ENCODE data around the gene CTIF.

Gene CTIF

GRCh38 chr18:48761582-48761981 lies 222.8 kb downstream of the CTIF start:
- no peak for DNase-seq

- DNase-seq = no peak
Measured at GRCh38 chr18:48762022-48762421, 223.2 kb downstream of the CTIF start.

DNA sequence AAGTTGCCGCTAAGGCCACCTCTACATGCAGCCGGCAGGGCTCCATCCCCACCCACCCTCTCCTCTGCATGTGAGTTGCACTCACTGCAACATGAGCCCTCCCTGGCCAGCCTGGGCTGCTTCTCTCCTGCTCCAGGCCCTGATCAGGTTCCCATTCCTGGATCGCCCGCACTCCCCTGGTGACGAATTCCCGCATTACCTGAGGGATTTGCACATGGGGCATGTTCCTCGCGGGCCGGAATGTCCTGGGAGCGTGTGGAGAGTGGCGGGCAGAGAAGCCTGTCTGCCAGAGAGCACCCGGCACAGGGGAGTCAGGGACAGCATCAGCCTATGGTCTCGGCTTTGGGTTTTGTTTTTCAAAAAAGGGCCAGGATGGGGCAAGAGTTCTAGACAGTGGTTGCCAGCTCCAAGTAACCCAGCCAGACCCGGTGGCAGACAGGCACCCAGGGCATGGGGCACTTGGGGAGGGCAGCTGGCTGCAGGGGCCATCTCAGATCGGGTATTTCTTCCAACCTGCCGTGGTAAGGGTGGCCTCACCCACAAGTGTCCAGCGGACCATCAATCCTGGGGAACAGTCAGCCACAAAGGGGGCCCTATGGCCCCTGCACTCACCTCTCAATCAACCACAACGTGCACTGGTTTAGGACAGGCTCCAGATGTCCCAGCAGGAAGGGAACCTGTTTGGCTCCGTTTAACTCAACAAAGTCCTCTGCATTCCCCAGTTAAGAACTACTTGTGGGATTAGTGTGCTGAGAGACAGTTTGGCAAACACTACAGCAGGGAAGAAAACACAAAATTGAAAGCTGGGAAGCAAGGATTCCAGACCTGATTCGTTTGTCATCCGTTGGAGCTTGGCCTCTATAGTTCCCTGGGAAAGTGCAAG lies 224.2 kb downstream of the CTIF start:
- DNase-seq = no peak

GRCh38 chr18:48763719-48764100 lies 224.9 kb downstream of the CTIF start:
- no peak for DNase-seq

DNA sequence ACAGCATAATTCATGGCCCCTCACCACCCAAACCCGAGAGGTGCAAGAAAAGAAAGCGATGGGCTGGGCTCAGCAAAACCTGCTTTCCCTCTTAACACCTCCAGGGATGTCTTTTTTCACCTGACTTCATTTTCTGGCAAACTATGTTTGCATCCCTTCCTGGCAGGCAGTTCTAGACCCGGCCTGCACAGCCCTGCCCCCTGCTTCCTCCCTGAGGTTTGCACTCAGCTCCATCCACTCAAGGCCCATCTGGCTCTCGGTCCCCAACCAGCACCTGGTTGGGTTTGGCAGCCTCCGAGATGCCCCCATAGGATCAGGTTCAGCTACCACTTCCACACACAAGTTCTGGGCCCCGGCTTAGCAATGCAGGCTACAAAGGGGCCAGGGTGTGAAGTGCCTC lies 226.2 kb downstream of the CTIF start:
- no peak for DNase-seq

DNA sequence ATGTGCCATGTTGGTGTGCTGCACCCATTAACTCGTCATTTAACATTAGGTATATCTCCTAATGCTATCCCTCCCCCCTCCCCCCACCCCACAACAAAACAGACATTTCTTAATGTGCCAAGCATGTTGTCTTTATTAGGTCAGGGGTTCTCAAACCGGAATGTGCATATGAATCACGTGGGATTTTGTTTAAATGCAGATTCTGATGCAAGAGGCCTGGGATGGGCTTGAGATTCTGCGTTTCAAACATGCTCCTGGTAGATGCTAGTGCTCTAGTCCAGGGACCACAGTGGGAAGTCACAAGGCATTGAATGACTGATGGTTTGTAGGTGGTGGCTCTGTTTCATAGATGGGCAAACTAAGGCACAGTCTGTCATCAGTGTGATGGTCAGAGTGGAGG lies 227.2 kb downstream of the CTIF start:
- no peak for DNase-seq

DNA sequence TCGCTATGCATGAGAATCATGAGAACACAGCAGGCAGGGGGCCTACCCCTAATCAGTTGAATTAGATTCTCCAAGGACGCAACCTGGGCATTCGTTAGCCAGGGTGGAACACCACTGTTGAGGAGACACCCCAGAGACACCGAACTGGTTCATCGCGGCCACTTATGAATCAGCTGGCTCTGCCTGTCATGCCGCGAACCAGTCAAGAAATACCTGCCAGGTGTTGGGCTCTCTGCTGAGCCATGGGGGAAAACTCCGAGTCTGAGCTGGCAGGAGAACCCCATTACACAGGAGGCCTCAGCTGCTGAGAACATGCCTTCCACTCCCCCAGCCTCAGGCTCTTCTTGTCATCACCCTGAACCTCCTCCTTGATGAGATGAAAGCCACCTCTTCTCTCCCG lies 227.7 kb downstream of the CTIF start:
- DNase-seq = no peak

DNA sequence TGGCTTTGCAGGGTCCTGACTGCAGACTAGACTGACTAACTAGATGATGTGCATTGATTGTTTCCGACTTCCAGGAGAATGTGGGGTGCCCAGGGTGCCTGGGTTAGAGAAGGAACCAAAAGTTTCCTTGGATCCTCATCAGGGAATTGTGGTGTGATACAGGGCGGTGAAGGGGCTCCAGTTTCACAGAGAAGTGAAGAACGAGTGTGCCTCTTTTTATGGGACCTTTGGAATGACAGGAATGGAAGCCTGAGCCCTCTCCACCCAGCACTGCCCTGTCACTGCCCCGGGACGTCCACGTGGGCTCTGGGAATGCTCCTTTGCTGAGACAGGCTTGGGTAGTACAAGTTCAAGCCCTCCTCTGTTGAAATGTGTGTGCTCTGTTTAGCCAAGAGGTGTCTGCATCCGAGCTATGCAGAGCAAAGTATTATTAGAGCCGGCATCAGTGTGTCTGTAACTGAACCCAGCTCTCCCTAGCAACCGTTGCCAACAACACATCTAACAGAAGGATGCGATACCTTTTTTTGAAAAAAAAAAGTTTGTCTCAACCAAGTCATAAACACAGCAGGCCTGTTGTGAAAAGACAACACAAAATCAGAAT lies 228.4 kb downstream of the CTIF start:
- peak; percentile 34 for DNase-seq

GRCh38 chr18:48769006-48769636 lies 230.3 kb downstream of the CTIF start:
- no peak for DNase-seq

- no peak for DNase-seq
Measured at GRCh38 chr18:48770243-48770642, 231.4 kb downstream of the CTIF start.

- no peak for DNase-seq
Measured at GRCh38 chr18:48771641-48772375, 233.0 kb downstream of the CTIF start.

- no peak for DNase-seq
Measured at GRCh38 chr18:48772457-48772856, 233.6 kb downstream of the CTIF start.

DNA sequence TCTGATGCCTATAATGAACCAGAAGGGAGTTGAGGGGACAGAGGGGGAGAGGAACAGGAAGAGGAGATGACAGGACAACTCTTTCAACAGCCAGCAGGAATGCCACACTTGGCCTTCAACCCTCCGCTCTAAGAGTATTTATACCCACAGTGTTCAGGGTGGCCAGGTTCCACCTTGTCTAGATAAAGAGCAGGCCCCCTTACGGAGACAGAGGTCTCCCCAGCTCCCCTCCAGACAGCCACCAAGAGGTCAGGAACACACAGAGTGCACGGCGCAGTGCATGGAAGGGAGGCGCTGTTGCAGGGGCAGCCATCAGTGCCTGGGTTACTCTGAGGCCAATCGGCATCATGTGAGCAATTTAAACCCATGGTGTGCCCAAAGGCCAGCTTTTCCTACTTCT lies 235.0 kb downstream of the CTIF start:
- DNase-seq = no peak

GRCh38 chr18:48774941-48775340 lies 236.1 kb downstream of the CTIF start:
- no peak for DNase-seq

- DNase-seq = no peak
Measured at GRCh38 chr18:48775372-48776155, 236.7 kb downstream of the CTIF start.

DNA sequence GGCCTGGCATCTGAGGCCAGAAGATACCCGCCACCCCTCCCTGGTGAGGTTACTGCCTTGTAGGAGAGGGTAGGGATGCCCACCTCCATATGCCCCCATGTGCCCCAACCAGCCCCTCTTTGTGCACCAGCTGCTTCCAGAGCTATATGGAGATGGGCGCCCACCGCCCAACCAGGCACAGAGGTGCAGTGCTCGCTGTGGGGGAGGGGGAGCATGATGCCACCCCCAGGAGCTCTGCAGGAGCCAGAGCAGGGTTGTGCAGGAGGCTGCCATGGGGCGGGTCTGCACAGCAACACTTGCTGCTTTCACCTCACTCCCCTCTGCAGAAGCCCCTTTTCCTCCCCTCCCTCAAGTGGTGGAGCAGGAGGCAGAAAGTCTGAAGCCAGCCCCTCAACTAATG lies 237.3 kb downstream of the CTIF start:
- DNase-seq = no peak

- no peak for DNase-seq
Measured at GRCh38 chr18:48776641-48777025, 237.8 kb downstream of the CTIF start.

DNA sequence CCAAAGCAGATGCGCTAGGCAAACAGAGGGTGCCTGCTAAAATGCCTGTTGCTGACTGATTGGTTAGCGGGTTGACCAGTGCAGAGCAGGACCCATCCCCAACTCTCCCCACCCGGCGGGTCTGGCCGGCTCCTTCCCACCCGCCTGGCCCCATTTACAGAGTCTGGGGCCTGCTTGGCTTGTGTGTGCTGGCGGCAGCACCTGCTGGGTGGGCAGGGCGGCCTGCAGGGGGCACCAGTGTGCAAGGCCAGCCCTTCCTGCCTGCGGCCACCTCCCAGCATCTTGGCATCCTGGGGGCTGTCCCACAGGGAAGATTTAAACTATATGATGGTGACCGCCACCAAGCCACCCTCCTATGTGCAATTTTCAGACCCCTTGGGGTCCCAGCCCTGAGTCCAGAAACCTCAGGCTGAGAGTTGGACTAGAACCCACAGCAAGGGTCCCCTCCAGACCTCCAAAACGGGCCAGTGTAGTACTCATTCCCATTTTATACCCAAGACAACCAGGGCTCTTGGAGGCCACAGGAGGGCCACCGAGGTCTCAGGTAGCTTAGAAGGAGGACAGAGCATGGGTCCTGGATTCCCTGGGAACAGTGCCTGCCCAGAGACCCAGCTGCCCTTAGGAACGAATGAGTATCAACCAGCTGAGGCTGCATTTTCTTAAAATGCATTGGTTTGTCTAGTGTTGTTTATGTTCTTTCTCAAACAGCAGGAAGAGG lies 238.4 kb downstream of the CTIF start:
- peak; percentile 72 for DNase-seq

DNA sequence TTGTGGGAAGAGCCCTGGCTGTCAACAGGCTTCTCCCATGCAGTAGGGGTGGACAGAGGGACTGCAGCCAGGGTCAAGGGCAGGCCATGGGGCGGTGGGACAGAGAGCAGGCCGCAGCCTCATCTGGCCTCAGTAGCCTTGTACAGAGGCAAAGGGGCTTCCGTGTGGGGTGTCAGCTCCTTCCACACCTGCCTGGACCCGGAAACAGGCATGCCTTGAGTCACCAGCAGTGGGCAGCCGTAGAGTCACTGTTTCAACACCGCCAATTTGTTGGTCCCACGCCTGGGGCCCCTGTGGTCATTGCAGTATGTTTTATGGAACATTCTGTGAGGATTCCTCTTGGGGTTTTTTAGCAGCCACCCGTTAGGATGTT lies 238.9 kb downstream of the CTIF start:
- no peak for DNase-seq

GRCh38 chr18:48778344-48779011 lies 239.6 kb downstream of the CTIF start:
- no peak for DNase-seq

GRCh38 chr18:48779462-48779861 lies 240.6 kb downstream of the CTIF start:
- DNase-seq = no peak
